Spleen (tissue), 11 donors: Measurements from ENCODE around the gene SHH. TPM values are rescaled to one million over a fixed set of nuclear protein-coding genes. Genes with fewer than 3 reads are reported as not detected.

ENCODE experiments used
- DNase-seq: peaks from one replicate; pipeline ENCODE4 v3.0.0-alpha.2; 2020
- H3K27ac ChIP-seq, 8 donors: fragments of 200-600 bp; sonication (generic) in 7 of 8; 1 replicate in 4 of 8; 2 replicates in 4 of 8; pipeline versions ENCODE4 v1.5.0 to v1.8.0; 2016 to 2021; ENCODE audit warnings: inconsistent platforms in 4 of 8, mild to moderate bottlenecking in 4 of 8, moderate library complexity in 1 of 8
- H3K27me3 ChIP-seq, 7 donors: fragments of 200-600 bp; sonication (generic) in 6 of 7; replicated peaks in 1 of 7; 1 replicate in 4 of 7; 2 replicates in 3 of 7; pipeline versions ENCODE4 v1.5.0 to v1.8.0; 2016 to 2021; ENCODE audit warnings: inconsistent platforms in 3 of 7, mild to moderate bottlenecking in 1 of 7
- H3K36me3 ChIP-seq, 6 donors: fragments of 200-600 bp; sonication (generic) in 5 of 6; 1 replicate in 4 of 6; 2 replicates in 2 of 6; pipeline versions ENCODE4 v1.5.0 to v1.8.0; 2016 to 2021; ENCODE audit warnings: inconsistent platforms in 2 of 6
- H3K4me1 ChIP-seq, 6 donors: fragments of 200-600 bp; sonication (generic) in 5 of 6; 1 replicate in 3 of 6; 2 replicates in 3 of 6; pipeline versions ENCODE4 v1.5.0 to v1.8.0; 2016 to 2021; ENCODE audit warnings: inconsistent platforms in 3 of 6
- H3K4me3 ChIP-seq, 8 donors: fragments of 200-600 bp; sonication (generic) in 7 of 8; 1 replicate in 4 of 8; 2 replicates in 4 of 8; pipeline versions ENCODE4 v1.5.0 to v1.8.0; 2016 to 2021; ENCODE audit warnings: inconsistent platforms in 4 of 8, mild to moderate bottlenecking in 4 of 8, moderate library complexity in 2 of 8
- H3K9me3 ChIP-seq, 8 donors: fragments of 200-600 bp; sonication (generic) in 7 of 8; 1 replicate in 4 of 8; 2 replicates in 4 of 8; pipeline versions ENCODE4 v1.5.0 to v1.8.0; 2016 to 2021; ENCODE audit warnings: inconsistent platforms in 4 of 8
- POLR2A ChIP-seq, 3 donors: fragments of 450-650 bp; IDR thresholded peaks; one replicate each; pipeline ENCODE4 v1.5.1; 2017; ENCODE audit warnings: antibody characterized with exemption in 3 of 3, mild to moderate bottlenecking in 1 of 3
- POLR2AphosphoS5 ChIP-seq, 3 donors: sonication (generic); formaldehyde crosslinking; IDR thresholded peaks; one replicate each; pipeline ENCODE4 v1.5.1; 2017; ENCODE audit warnings: antibody characterized with exemption in 3 of 3
- WGBS, 5 donors: extraction: QIAGEN DNeasy Blood & Tissue Kit in 3 of 5; methylation state at CpG; one replicate each; pipeline versions ENCODE4 v1.1.5 to v1.1.7; 2013 to 2018; 5-methylcytosine and 5-hydroxymethylcytosine counted together
- intact Hi-C: fragments of 100-400 bp; cut with DNase I; formaldehyde crosslinking; loops from one replicate; pipeline ENCODE4 v1.15.0; 2023; ENCODE audit warnings: low total_unique reads
- polyA plus RNA-seq, 3 donors: library from polyadenylated mRNA; stranded (reverse); fragments of 200-250 nt; gene quantifications; one replicate each; pipeline ENCODE4 v1.2.1, GENCODE V29; 2013
- total RNA-seq, 7 donors: library from RNA; depleted of rRNA in 3 of 7; stranded (reverse); fragments of >200 nt in 3 of 7; fragmentation: NEBNext Ultra II Directional in 4 of 7; extraction: Animal tissue kit (Norgen Biotek cat#: 25700) in 4 of 7; gene quantifications; one replicate each; pipeline versions ENCODE4 v1.1.0 to v1.2.1, GENCODE V29; 2016 to 2021
- TF ChIP-seq, protein P1 (sequence below), 11 experiments: fragments of 200-600 bp in 7 of 11; fragments of 450-650 bp in 4 of 11; sonication (generic) in 4 of 11; IDR thresholded peaks in 8 of 11; conservative IDR thresholded peaks in 3 of 11; 1 replicate in 7 of 11; 2 replicates in 4 of 11; pipeline versions ENCODE4 v1.4.0 to v1.8.0; 2016 to 2021; ENCODE audit warnings: antibody characterized with exemption in 11 of 11, inconsistent platforms in 4 of 11, mild to moderate bottlenecking in 1 of 11
- donor health status: healthy with polysubstance abuse.
- donor health status: DM: no; HTN: no; CAD: no; lungs with moderate emphysema.
- donor health status: DM: no; HTN: no; CAD: no.
- donor health status: Bipolar disorder and iron deficiency.
- donor health status: healthy.
- donor health status: DM: no; HTN: no; CAD: no.
- donor health status: DM: yes; HTN: yes; CAD: no.

Gene SHH
- total and polyA plus RNA-seq, 10 donors: not detected

DNA sequence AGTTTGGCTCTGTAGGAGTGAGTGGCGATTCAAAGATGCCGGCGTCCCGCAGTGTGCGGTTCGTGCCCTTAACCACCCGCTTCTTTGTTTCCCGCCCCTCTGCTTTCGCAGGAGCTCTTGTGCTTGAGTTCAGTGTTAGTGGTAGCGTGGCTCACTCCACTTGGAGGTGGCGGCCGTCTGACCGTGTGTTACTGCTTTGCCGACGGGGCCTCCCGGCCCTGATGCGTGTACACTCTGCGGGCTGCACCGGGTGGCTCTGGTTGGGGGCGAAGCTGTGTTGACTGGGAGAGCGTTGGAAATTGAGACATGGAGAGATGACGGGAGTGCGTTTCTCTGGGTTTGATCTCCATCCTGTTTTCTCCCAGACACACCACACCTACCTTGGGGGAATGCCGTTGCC, 31.4 kb downstream of the SHH start:
- WGBS, 5 donors: 95 to 98% (median 96%) methylated on average over 24 of the region's 24 CpGs
- TF ChIP-seq POLR2A (IDR thresholded peaks at IDR 0.05) (no peak), POLR2AphosphoS5 (IDR thresholded peaks at IDR 0.05) (peak in 1 of 3 donors; percentile 8)
- TF ChIP-seq, protein P1, sequence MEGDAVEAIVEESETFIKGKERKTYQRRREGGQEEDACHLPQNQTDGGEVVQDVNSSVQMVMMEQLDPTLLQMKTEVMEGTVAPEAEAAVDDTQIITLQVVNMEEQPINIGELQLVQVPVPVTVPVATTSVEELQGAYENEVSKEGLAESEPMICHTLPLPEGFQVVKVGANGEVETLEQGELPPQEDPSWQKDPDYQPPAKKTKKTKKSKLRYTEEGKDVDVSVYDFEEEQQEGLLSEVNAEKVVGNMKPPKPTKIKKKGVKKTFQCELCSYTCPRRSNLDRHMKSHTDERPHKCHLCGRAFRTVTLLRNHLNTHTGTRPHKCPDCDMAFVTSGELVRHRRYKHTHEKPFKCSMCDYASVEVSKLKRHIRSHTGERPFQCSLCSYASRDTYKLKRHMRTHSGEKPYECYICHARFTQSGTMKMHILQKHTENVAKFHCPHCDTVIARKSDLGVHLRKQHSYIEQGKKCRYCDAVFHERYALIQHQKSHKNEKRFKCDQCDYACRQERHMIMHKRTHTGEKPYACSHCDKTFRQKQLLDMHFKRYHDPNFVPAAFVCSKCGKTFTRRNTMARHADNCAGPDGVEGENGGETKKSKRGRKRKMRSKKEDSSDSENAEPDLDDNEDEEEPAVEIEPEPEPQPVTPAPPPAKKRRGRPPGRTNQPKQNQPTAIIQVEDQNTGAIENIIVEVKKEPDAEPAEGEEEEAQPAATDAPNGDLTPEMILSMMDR (IDR thresholded peaks at IDR 0.05 in 8 of 11, conservative IDR thresholded peaks at IDR 0.05 in 3 of 11): no peak
- DNase-seq: peak; percentile 57
- intact Hi-C loops: no loop called here
- no peak overlapping the region for H3K4me3 ChIP-seq
- H3K4me1 ChIP-seq: no peaks in the 10 kb centered on the region
- peaks cover 4 to 91% (median 73%) of the 10 kb centered on the region in 6 donors for H3K36me3 ChIP-seq
- no peak overlapping the region for H3K27ac ChIP-seq
- peaks cover 0 to 2% (median 0%) of the 10 kb centered on the region in 7 donors for H3K27me3 ChIP-seq
- H3K9me3 ChIP-seq: no peaks in the 10 kb centered on the region

DNA sequence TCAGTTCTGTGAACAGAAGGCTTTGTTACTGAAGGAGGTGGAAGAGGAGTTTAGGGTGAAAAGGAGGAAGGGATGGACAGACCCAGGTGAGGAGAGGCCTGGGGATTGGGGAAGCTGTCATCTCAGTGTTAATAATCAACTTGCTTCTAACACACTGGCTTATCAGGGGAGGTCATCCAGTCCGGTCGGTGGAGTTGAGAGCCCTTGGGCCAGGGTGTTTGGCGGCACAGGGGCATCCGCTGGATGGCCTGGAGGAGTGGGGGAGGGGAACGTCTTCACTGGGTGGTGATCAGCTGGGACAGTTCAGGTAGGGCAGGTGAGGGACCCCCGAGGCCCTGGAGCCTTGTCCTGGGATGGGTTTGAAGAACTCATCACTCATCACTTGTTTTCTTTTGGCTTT, 33.9 kb downstream of the SHH start:
- Histone ChIP-seq H3K9me3 (no peaks in the 10 kb centered on the region), H3K4me3 (no peak overlapping the region), H3K4me1 (no peaks in the 10 kb centered on the region), H3K27ac (no peak overlapping the region), H3K27me3 (no peaks in the 10 kb centered on the region), H3K36me3 (peaks cover 4 to 100% (median 86%) of the 10 kb centered on the region in 6 donors)
- DNase-seq: no peak
- intact Hi-C loops: no loop called here
- TF ChIP-seq, protein P1 (IDR thresholded peaks at IDR 0.05 in 8 of 11, conservative IDR thresholded peaks at IDR 0.05 in 3 of 11): no peak
- TF ChIP-seq POLR2AphosphoS5 (IDR thresholded peaks at IDR 0.05) (peak in 1 of 3 donors; percentile 40), POLR2A (IDR thresholded peaks at IDR 0.05) (no peak)
- WGBS, 5 donors: 90 to 99% (median 93%) methylated on average over 6 of the region's 6 CpGs

DNA sequence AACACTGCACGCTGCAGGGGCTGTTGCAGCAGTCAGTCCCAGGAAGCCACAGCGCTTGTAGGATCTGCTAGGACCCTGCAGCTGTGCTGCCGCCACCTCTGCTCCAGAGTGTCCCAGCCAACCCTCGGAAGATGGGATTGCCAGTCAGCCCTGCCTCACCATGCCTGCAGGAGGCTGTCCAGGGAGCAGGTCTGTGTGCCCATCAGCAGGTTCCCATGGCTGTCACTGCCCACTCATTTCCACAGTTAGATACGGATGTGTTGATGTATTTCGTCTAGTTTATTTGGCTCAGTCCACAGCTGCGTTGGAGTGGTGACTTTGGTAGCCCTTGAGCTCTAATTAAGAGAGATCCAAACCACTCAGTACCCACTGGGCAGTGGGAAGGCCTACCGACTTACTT, 35.7 kb downstream of the SHH start:
- intact Hi-C loops: no loop called here
- H3K36me3 ChIP-seq: peaks cover 4 to 100% (median 87%) of the 10 kb centered on the region in 6 donors
- no peak for DNase-seq
- WGBS, 5 donors: 87 to 95% (median 94%) methylated on average over 6 to 8 of the region's 8 CpGs
- no peaks in the 10 kb centered on the region for H3K4me1 ChIP-seq
- TF ChIP-seq, protein P1 (IDR thresholded peaks at IDR 0.05 in 8 of 11, conservative IDR thresholded peaks at IDR 0.05 in 3 of 11): no peak
- TF ChIP-seq POLR2AphosphoS5 (IDR thresholded peaks at IDR 0.05): peak in 1 of 3 donors; percentile 57
- no peak overlapping the region for H3K27ac ChIP-seq
- H3K9me3 ChIP-seq: no peaks in the 10 kb centered on the region
- no peaks in the 10 kb centered on the region for H3K27me3 ChIP-seq
- no peak overlapping the region for H3K4me3 ChIP-seq

DNA sequence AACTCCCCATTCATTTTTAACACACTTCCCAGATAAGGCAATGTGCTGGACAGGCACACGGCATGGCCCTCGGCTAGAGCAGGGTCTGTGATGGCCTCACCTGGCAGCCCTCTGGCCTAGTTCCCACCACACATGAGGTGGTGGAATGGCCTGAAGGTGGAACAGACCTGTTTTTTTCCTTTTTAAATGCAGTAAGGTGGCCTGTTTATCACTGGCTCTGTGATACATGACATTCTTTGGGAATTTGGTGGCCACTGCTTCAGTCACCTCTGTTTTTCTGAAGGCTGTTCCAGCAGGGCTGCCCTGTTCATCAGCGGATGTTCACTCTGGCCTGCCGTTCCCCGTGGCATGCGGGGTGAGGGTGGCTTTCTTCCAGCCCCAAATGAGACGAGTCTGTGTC, 36.6 kb downstream of the SHH start:
- H3K4me1 ChIP-seq: no peaks in the 10 kb centered on the region
- TF ChIP-seq POLR2AphosphoS5 (IDR thresholded peaks at IDR 0.05): peak in 1 of 3 donors; percentile 12
- no peak for TF ChIP-seq POLR2A (IDR thresholded peaks at IDR 0.05)
- TF ChIP-seq, protein P1 (IDR thresholded peaks at IDR 0.05 in 8 of 11, conservative IDR thresholded peaks at IDR 0.05 in 3 of 11): no peak
- H3K27ac ChIP-seq: no peak overlapping the region
- H3K27me3 ChIP-seq: no peaks in the 10 kb centered on the region
- no peak overlapping the region for H3K4me3 ChIP-seq
- WGBS, 5 donors: 92 to 97% (median 94%) methylated on average over 7 of the region's 7 CpGs
- intact Hi-C loops: no loop called here
- no peaks in the 10 kb centered on the region for H3K9me3 ChIP-seq
- H3K36me3 ChIP-seq: peaks cover 4 to 100% (median 84%) of the 10 kb centered on the region in 6 donors
- no peak for DNase-seq
